Measurements from ENCODE around the gene EXOC6B. TPM values are rescaled to one million over a fixed set of nuclear protein-coding genes. Genes with fewer than 3 reads are reported as not detected.

EXOC6B gene
- total and polyA plus RNA-seq, 8 donors: 2.4 to 19.2 (median 11.3) TPM

DNA sequence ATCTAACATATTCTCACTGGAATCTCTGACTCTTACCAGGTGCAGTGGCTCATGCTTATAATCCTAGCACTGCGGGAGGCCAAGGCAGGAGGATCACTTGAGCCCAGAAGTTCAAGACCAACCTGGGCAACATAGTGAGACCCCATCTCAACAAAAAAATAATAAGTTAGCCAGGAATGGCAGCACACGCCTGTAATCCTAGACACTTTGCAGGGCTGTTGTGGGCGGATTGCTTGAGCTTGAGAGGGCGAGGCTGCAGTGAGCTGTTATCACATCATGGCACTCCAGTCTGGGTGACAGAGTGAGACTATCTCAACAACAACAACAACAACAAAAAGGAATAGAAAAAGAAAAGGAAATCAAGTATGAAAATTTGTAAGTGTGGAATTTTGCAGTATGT lies 371.6 kb downstream of the EXOC6B start:
- FAIRE-seq (no peak), ATAC-seq (no peak), DNase-seq (no peak)
- Histone ChIP-seq H3K36me3 (no peaks in the 10 kb centered on the region), H3K27me3 (no peaks in the 10 kb centered on the region), H3K27ac (no peak overlapping the region), H3K9me3 (no peaks in the 10 kb centered on the region), H3K4me1 (no peaks in the 10 kb centered on the region), H3K4me3 (no peak overlapping the region)
- WGBS, 2 donors: 96 to 98% methylated on average over 4 of the region's 4 CpGs
- TF ChIP-seq, protein P1, sequence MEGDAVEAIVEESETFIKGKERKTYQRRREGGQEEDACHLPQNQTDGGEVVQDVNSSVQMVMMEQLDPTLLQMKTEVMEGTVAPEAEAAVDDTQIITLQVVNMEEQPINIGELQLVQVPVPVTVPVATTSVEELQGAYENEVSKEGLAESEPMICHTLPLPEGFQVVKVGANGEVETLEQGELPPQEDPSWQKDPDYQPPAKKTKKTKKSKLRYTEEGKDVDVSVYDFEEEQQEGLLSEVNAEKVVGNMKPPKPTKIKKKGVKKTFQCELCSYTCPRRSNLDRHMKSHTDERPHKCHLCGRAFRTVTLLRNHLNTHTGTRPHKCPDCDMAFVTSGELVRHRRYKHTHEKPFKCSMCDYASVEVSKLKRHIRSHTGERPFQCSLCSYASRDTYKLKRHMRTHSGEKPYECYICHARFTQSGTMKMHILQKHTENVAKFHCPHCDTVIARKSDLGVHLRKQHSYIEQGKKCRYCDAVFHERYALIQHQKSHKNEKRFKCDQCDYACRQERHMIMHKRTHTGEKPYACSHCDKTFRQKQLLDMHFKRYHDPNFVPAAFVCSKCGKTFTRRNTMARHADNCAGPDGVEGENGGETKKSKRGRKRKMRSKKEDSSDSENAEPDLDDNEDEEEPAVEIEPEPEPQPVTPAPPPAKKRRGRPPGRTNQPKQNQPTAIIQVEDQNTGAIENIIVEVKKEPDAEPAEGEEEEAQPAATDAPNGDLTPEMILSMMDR (IDR thresholded peaks at IDR 0.05): no peak
- intact Hi-C loops (cut with DNase I): no loop called here

DNA sequence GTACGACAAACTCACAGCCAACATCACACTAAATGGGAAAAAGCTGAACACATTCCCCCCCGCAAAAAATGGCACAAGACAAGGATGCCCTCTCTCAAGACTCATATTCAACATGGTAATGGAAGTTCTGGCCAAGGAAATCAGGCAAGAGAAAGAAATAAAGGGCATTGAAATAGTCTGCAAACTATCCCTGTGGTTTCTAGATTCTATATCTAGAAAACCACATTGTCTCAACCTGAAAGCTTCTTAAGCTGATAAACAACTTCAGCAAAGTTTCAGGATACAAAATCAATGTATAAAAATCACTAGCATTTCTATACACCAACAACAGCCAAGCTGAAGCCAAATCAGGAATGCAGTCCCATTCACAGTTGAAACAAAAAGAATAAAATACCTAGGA lies 383.6 kb downstream of the EXOC6B start:
- no peak for FAIRE-seq
- no peak overlapping the region for H3K27ac ChIP-seq
- TF ChIP-seq, protein P1 (IDR thresholded peaks at IDR 0.05): no peak
- H3K9me3 ChIP-seq: no peaks in the 10 kb centered on the region
- H3K27me3 ChIP-seq: no peaks in the 10 kb centered on the region
- H3K4me1 ChIP-seq: no peaks in the 10 kb centered on the region
- no peaks in the 10 kb centered on the region for H3K36me3 ChIP-seq
- H3K4me3 ChIP-seq: no peak overlapping the region
- no peak for DNase-seq
- no peak for ATAC-seq
- WGBS, 2 donors: 91 to 93% methylated on average over 2 of the region's 2 CpGs
- intact Hi-C loops (cut with DNase I): no loop called here

GRCh38 chr2:72439892-72440291 lies 385.9 kb downstream of the EXOC6B start:
- FAIRE-seq (no peak), DNase-seq (no peak), ATAC-seq (no peak)
- 81 to 88% methylated on average over 5 of the region's 5 CpGs for WGBS, 2 donors
- Histone ChIP-seq H3K27me3 (no peaks in the 10 kb centered on the region), H3K36me3 (no peaks in the 10 kb centered on the region), H3K4me1 (no peaks in the 10 kb centered on the region), H3K9me3 (no peaks in the 10 kb centered on the region), H3K27ac (no peak overlapping the region), H3K4me3 (no peak overlapping the region)
- TF ChIP-seq, protein P1 (IDR thresholded peaks at IDR 0.05): no peak
- intact Hi-C loops (cut with DNase I): no loop called here

DNA sequence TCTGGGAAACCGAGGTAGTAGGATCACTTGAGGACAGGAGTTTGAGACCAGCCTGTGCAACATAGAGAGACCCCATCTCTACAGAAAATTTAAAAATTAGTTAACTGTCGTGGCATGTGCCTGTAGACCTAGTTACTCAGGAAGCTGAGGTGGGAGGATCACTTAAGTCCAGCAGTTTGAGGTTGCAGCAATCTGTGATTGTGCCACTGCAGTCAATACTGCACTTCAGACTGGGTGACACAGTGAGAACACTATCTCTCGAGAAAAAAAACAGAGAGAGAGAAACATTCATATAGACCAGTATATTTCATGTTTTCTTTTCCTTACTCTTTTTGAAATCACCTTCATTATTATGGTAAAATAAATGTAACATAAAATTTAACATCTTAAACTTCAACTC lies 387.5 kb downstream of the EXOC6B start:
- Histone ChIP-seq H3K27ac (no peak overlapping the region), H3K4me3 (no peak overlapping the region), H3K4me1 (no peaks in the 10 kb centered on the region), H3K36me3 (no peaks in the 10 kb centered on the region), H3K27me3 (no peaks in the 10 kb centered on the region), H3K9me3 (no peaks in the 10 kb centered on the region)
- intact Hi-C loops (cut with DNase I): no loop called here
- FAIRE-seq (no peak), DNase-seq (no peak), ATAC-seq (no peak)
- 92 to 93% methylated on average over 3 of the region's 3 CpGs for WGBS, 2 donors
- TF ChIP-seq, protein P1 (IDR thresholded peaks at IDR 0.05): no peak

- no peak for DNase-seq
- TF ChIP-seq, protein P1 (IDR thresholded peaks at IDR 0.05): no peak
- ATAC-seq: no peak
- no peaks in the 10 kb centered on the region for H3K36me3 ChIP-seq
- no peak overlapping the region for H3K27ac ChIP-seq
- no peak overlapping the region for H3K4me3 ChIP-seq
- no peaks in the 10 kb centered on the region for H3K27me3 ChIP-seq
- H3K4me1 ChIP-seq: no peaks in the 10 kb centered on the region
- intact Hi-C loops (cut with DNase I): no loop called here
- WGBS, 2 donors: 95 to 96% methylated on average over 4 of the region's 4 CpGs
- FAIRE-seq: no peak
- no peaks in the 10 kb centered on the region for H3K9me3 ChIP-seq
Measured at GRCh38 chr2:72431737-72432136, 394.1 kb downstream of the EXOC6B start.

Measured in pancreas (tissue), 10 donors.